Uterus (tissue), 2 donors: Measurements from ENCODE around the gene FCN3.
A peak's percentile ranks its signal among the peaks of the same experiment; 100 is the strongest.

Experiments used
- CTCF ChIP-seq, 4 experiments: fragments of 200-600 bp in 2 of 4; fragments of 450-650 bp in 2 of 4; sonication (generic) in 2 of 4; IDR thresholded peaks; one replicate each; pipeline ENCODE4 v1.5.1; 2016 to 2019; ENCODE audit warnings: antibody characterized with exemption in 4 of 4, mild to moderate bottlenecking in 2 of 4, moderate library complexity in 1 of 4
- POLR2A ChIP-seq, 2 donors: fragments of 450-650 bp; IDR thresholded peaks; one replicate each; pipeline ENCODE4 v1.6.1; 2016; ENCODE audit warnings: antibody characterized with exemption in 2 of 2, mild to moderate bottlenecking in 1 of 2, moderate library complexity in 1 of 2

GRCh38 chr1:27366411-27367159 is 8.0 kb downstream of the FCN3 start, which contains the start of gene MAP3K6:
- peak in 3 of 4 experiments; percentile 39 to 48 (median 44) for TF ChIP-seq CTCF (IDR thresholded peaks at IDR 0.05)
- TF ChIP-seq POLR2A (IDR thresholded peaks at IDR 0.05), result peak; percentile 80 to 81
